ENCODE results near the gene ASPSCR1. TPM values are rescaled to one million over a fixed set of nuclear protein-coding genes. Genes with fewer than 3 reads are reported as not detected.

ASPSCR1 gene
- total RNA-seq, 1 experiment from 2014 or later = 51.0 TPM

DNA sequence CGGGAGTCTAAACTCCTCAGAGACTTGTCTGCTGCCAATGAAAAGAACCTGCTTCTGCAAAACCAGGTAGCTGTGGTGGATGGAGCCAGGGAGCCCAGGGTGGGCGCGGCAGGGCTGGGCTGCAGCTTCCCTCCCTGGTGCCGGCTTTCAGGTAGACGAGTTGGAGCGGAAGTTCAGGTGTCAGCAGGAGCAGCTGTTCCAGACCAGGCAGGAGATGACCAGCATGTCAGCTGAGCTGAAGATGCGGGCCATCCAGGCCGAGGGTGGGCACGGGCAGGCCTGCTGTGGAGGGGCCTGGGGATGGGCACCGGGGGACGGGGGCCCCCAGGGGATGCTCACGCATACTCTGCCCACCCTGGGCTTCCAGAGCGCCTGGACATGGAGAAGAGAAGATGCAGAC, 50.8 kb downstream of the ASPSCR1 start:
- Histone ChIP-seq H4K20me1 (ENCODE audit: insufficient read depth) (no peaks in the 10 kb centered on the region), H3K27ac (ENCODE audit: low read depth, low read length) (no peak overlapping the region; the same call in 1 of the 2 replicates), H3K4me1 (ENCODE audit: control insufficient read depth in 1 of 2, insufficient read depth in 2 of 2, low read length in 2 of 2) (peaks cover 16 to 40% of the 10 kb centered on the region in 2 experiments; a peak in 3 of 4 replicates), H3K9ac (ENCODE audit: low read length) (no peak overlapping the region), H3K9me3 (ENCODE audit: control insufficient read depth in 1 of 2, insufficient read depth in 1 of 2, low read depth in 1 of 2, low read length in 2 of 2) (no peaks in the 10 kb centered on the region), H3K36me3 (ENCODE audit: control insufficient read depth in 1 of 2, insufficient read depth in 2 of 2, low read length in 2 of 2) (no peaks in the 10 kb centered on the region; a peak in 1 of 4 replicates), H3K4me3 (replicated peaks in 1 of 2; ENCODE audit: low read depth in 1 of 2, low read length in 2 of 2) (no peak overlapping the region), H3K4me2 (ENCODE audit: low read length) (no peak overlapping the region), H2AFZ (ENCODE audit: low read depth, low read length, poor library complexity, severe bottlenecking) (no peak overlapping the region), H3K27me3 (ENCODE audit: insufficient read depth, low read length) (no peaks in the 10 kb centered on the region), H3K79me2 (ENCODE audit: insufficient read depth, low read length) (peaks cover 22% of the 10 kb centered on the region; the same call in 1 of the 2 replicates), H3K9me2 (ENCODE audit: insufficient read depth) (no peaks in the 10 kb centered on the region)
- ChIA-PET RAD21 (ENCODE audit: low non-redundant PET in 1 of 2, low total read pairs in 2 of 2, uncharacterized antibody in 2 of 2, unreplicated experiment in 2 of 2) (interaction anchor here in 1 of 2 experiments (1.2 kb wide), 1 partner anchor 73 kb away, joined by 3 read pairs; no protein-coding TSS in a partner anchor), POLR2A (interaction anchor here (1.8 kb wide), 1 partner anchor 9 kb away, joined by 4 read pairs; the partner anchor contains the start of gene DCXR), CTCF (no interaction called here)
- DNase-seq (ENCODE audit: low read depth, low spot score) (no peak), ATAC-seq (no peak)
- TF ChIP-seq TCF7L2 (IDR thresholded peaks at IDR 0.05; ENCODE audit: borderline replicate concordance, extremely low read depth, insufficient read depth, insufficient read length) (no peak), ATF3 (IDR thresholded peaks at IDR 0.05) (no peak), EZH2phosphoT487 (IDR thresholded peaks at IDR 0.05; ENCODE audit: borderline replicate concordance) (no peak), SRF (IDR thresholded peaks at IDR 0.05; ENCODE audit: low read depth) (no peak), FOSL1 (IDR thresholded peaks at IDR 0.05; ENCODE audit: low read depth) (no peak), RAD21 (IDR thresholded peaks at IDR 0.05; ENCODE audit: low read depth) (no peak), EZH2 (IDR thresholded peaks at IDR 0.05) (no peak), CEBPB (IDR thresholded peaks at IDR 0.05; ENCODE audit: low read depth) (no peak), SIN3A (IDR thresholded peaks at IDR 0.05; ENCODE audit: low read depth) (no peak), SP1 (IDR thresholded peaks at IDR 0.05; ENCODE audit: low read depth) (no peak), POLR2A (IDR thresholded peaks at IDR 0.05; ENCODE audit: borderline replicate concordance, extremely low read depth, insufficient read depth, insufficient read length) (no peak)
- TF ChIP-seq, protein P1, sequence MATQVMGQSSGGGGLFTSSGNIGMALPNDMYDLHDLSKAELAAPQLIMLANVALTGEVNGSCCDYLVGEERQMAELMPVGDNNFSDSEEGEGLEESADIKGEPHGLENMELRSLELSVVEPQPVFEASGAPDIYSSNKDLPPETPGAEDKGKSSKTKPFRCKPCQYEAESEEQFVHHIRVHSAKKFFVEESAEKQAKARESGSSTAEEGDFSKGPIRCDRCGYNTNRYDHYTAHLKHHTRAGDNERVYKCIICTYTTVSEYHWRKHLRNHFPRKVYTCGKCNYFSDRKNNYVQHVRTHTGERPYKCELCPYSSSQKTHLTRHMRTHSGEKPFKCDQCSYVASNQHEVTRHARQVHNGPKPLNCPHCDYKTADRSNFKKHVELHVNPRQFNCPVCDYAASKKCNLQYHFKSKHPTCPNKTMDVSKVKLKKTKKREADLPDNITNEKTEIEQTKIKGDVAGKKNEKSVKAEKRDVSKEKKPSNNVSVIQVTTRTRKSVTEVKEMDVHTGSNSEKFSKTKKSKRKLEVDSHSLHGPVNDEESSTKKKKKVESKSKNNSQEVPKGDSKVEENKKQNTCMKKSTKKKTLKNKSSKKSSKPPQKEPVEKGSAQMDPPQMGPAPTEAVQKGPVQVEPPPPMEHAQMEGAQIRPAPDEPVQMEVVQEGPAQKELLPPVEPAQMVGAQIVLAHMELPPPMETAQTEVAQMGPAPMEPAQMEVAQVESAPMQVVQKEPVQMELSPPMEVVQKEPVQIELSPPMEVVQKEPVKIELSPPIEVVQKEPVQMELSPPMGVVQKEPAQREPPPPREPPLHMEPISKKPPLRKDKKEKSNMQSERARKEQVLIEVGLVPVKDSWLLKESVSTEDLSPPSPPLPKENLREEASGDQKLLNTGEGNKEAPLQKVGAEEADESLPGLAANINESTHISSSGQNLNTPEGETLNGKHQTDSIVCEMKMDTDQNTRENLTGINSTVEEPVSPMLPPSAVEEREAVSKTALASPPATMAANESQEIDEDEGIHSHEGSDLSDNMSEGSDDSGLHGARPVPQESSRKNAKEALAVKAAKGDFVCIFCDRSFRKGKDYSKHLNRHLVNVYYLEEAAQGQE (IDR thresholded peaks at IDR 0.05; ENCODE audit: low read depth) = no peak
- TF ChIP-seq, protein P2, sequence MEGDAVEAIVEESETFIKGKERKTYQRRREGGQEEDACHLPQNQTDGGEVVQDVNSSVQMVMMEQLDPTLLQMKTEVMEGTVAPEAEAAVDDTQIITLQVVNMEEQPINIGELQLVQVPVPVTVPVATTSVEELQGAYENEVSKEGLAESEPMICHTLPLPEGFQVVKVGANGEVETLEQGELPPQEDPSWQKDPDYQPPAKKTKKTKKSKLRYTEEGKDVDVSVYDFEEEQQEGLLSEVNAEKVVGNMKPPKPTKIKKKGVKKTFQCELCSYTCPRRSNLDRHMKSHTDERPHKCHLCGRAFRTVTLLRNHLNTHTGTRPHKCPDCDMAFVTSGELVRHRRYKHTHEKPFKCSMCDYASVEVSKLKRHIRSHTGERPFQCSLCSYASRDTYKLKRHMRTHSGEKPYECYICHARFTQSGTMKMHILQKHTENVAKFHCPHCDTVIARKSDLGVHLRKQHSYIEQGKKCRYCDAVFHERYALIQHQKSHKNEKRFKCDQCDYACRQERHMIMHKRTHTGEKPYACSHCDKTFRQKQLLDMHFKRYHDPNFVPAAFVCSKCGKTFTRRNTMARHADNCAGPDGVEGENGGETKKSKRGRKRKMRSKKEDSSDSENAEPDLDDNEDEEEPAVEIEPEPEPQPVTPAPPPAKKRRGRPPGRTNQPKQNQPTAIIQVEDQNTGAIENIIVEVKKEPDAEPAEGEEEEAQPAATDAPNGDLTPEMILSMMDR (IDR thresholded peaks at IDR 0.05 in 2 of 3, conservative IDR thresholded peaks at IDR 0.05 in 1 of 3; ENCODE audit: borderline replicate concordance in 1 of 3, insufficient read depth in 1 of 3, low read depth in 2 of 3, low read length in 2 of 3) = no peak
- TF ChIP-seq, protein P3, sequence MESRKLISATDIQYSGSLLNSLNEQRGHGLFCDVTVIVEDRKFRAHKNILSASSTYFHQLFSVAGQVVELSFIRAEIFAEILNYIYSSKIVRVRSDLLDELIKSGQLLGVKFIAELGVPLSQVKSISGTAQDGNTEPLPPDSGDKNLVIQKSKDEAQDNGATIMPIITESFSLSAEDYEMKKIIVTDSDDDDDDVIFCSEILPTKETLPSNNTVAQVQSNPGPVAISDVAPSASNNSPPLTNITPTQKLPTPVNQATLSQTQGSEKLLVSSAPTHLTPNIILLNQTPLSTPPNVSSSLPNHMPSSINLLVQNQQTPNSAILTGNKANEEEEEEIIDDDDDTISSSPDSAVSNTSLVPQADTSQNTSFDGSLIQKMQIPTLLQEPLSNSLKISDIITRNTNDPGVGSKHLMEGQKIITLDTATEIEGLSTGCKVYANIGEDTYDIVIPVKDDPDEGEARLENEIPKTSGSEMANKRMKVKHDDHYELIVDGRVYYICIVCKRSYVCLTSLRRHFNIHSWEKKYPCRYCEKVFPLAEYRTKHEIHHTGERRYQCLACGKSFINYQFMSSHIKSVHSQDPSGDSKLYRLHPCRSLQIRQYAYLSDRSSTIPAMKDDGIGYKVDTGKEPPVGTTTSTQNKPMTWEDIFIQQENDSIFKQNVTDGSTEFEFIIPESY (IDR thresholded peaks at IDR 0.05; ENCODE audit: extremely low read depth, insufficient replicate concordance, low read length) = no peak
- no TSS peak for BruUV-seq (replicated peaks)
- intact Hi-C loops (cut with micrococcal nuclease) = no loop called here

Data from HCT116 (cell line).